GM12878 (cell line): Measurements from ENCODE around the gene LCE2A. TPM values are rescaled to one million over a fixed set of nuclear protein-coding genes. Genes with fewer than 3 reads are reported as not detected.

Source experiments
- ATAC-seq: fragments of 200-7000 bp; cut with Tn5 transposase; 3 replicates; pipeline ENCODE4 v1.9.1; 2020; ENCODE audit warnings: mild to moderate bottlenecking, moderate library complexity
- Bru-seq: library from RNA; stranded (reverse); fragments of 400-500 nt; gene quantifications from one replicate; lab custom pipeline; 2021; lab: Mats Ljungman, UMichigan
- BruChase-seq, 2 experiments: library from RNA; stranded (reverse); fragments of 400-500 nt; gene quantifications; one replicate each; lab custom pipeline; 2021; lab: Mats Ljungman, UMichigan
- BruUV-seq: library from RNA; stranded (reverse); fragments of 400-500 nt; replicated peaks from 2 replicates; lab custom pipeline; 2021; lab: Mats Ljungman, UMichigan
- CTCF ChIA-PET: fragments of 300-600 bp; sonication (Branson Sonifier 250); formaldehyde crosslinking; extraction: SDS; loops from one replicate; lab custom pipeline; 2021; ENCODE audit warnings: inconsistent platforms; lab: Yijun Ruan, JAX
- POLR2A ChIA-PET: fragments of 350-600 bp; formaldehyde crosslinking; extraction: SDS; loops from one replicate; lab custom pipeline; 2021; ENCODE audit warnings: inconsistent platforms; lab: Charles Lee
- RAD21 ChIA-PET: fragments of 300-600 bp; sonication (Branson Sonifier 250); formaldehyde crosslinking; loops from one replicate; lab custom pipeline; 2023; ENCODE audit warnings: antibody characterized with exemption; ENCODE audit not compliant: unreplicated experiment; lab: Charles Lee
- SMC1A ChIA-PET: fragments of 300-600 bp; sonication (Branson Sonifier 250); formaldehyde crosslinking; loops from one replicate; lab custom pipeline; 2023; ENCODE audit not compliant: unreplicated experiment, uncharacterized antibody; lab: Charles Lee
- DNase-seq: peaks from one replicate; pipeline ENCODE4 v3.0.0-alpha.2; 2011; ENCODE audit warnings: low read depth, low spot score
- FAIRE-seq: peaks from 3 replicates; lab custom pipeline; 2011; peaks lifted over from hg19 to GRCh38; lab: Jason Lieb, UNC
- H2AFZ ChIP-seq: 2 replicates; pipeline ENCODE4 v1.6.0; 2011; ENCODE audit warnings: low read depth, low read length, control low read depth; ENCODE audit not compliant: control insufficient read depth
- H3K27ac ChIP-seq: 2 replicates; pipeline ENCODE4 v1.5.1; 2011; ENCODE audit warnings: control low read depth; ENCODE audit not compliant: control insufficient read depth, insufficient read depth
- H3K27me3 ChIP-seq, 2 experiments: replicated peaks in 1 of 2; 2 replicates each; pipeline versions ENCODE4 v1.6.0 to v1.6.1; 2011; ENCODE audit warnings: low read length in 1 of 2; ENCODE audit not compliant: control insufficient read depth in 2 of 2, insufficient read depth in 2 of 2
- H3K36me3 ChIP-seq, 2 experiments: 2 replicates each; pipeline ENCODE4 v1.5.1; 2011; ENCODE audit warnings: low read length in 1 of 2; ENCODE audit not compliant: control insufficient read depth in 2 of 2, insufficient read depth in 2 of 2
- H3K4me1 ChIP-seq: 2 replicates; pipeline ENCODE4 v1.6.1; 2011; ENCODE audit warnings: mild to moderate bottlenecking, low read length, moderate library complexity, mixed read lengths; ENCODE audit not compliant: control insufficient read depth, insufficient read depth
- H3K4me2 ChIP-seq: 2 replicates; pipeline ENCODE4 v1.6.0; 2011; ENCODE audit warnings: control low read depth; ENCODE audit not compliant: control insufficient read depth, insufficient read depth
- H3K4me3 ChIP-seq: fragments of 200-600 bp; sonication (generic); 2 replicates; pipeline ENCODE4 v1.5.1; 2016
- H3K79me2 ChIP-seq: 2 replicates; pipeline ENCODE4 v1.6.0; 2011; ENCODE audit warnings: low read length; ENCODE audit not compliant: control insufficient read depth, insufficient read depth
- H3K9ac ChIP-seq: 2 replicates; pipeline ENCODE4 v1.8.0; 2011; ENCODE audit warnings: low read length, control low read depth, mixed read lengths; ENCODE audit not compliant: control insufficient read depth, insufficient read depth
- H3K9me3 ChIP-seq: replicated peaks from 3 replicates; pipeline ENCODE4 v1.5.1; 2011; ENCODE audit warnings: mild to moderate bottlenecking, low read length; ENCODE audit not compliant: control insufficient read depth, insufficient read depth
- H4K20me1 ChIP-seq: 2 replicates; pipeline ENCODE4 v1.6.0; 2011; ENCODE audit not compliant: control insufficient read depth, insufficient read depth
- KDM1A ChIP-seq: fragments of 200-600 bp; sonication (generic); IDR thresholded peaks from 2 replicates; pipeline ENCODE4 v1.6.1; 2016; ENCODE audit warnings: borderline replicate concordance
- RFX5 ChIP-seq: IDR thresholded peaks from 2 replicates; pipeline ENCODE4 v1.6.1; 2011; ENCODE audit warnings: low read depth, low read length, improper control_type of control experiment
- SIX5 ChIP-seq: IDR thresholded peaks from 2 replicates; pipeline ENCODE4 v1.6.1; 2011; ENCODE audit warnings: mild to moderate bottlenecking, low read depth, low read length, moderate library complexity; ENCODE audit not compliant: severe bottlenecking
- WGBS: methylation state at CpG from one replicate; pipeline ENCODE4 v1.1.6; 2016; ENCODE audit warnings: low lambda C conversion rate; ENCODE audit not compliant: insufficient replicate concordance, insufficient coverage; ENCODE audit errors: missing lambda C conversion rate; 5-methylcytosine and 5-hydroxymethylcytosine counted together
- in situ Hi-C: fragments of 300-500 bp; cut with MboI; formaldehyde crosslinking; loops from 9 replicates; pipeline ENCODE4 v1.14.3; 2018; ENCODE audit warnings: mixed read lengths
- intact Hi-C: fragments of 100-400 bp; cut with micrococcal nuclease; formaldehyde crosslinking; loops from one replicate; pipeline ENCODE4 v1.14.2; 2022; ENCODE audit not compliant: unreplicated experiment
- long read RNA-seq, 2 experiments: library from polyadenylated mRNA; unstranded; transcript quantifications; one replicate each; pipeline ENCODE4 v2.0.0, GENCODE V29; 2019 to 2020
- polyA minus RNA-seq, 3 experiments: library from RNA; depleted of rRNA, polyadenylated mRNA; stranded (reverse); fragments of >200 nt; gene quantifications; 2 replicates each; pipeline ENCODE4 v1.2.3, GENCODE V29; 2011
- polyA plus RNA-seq, 11 experiments: library from polyadenylated mRNA; depleted of rRNA in 4 of 11; unstranded in 6 of 11; stranded (reverse) in 5 of 11; fragments of >200 nt; fragmentation: Nextera tagmentation in 4 of 11; fragmentation: Illumina TruSeq in 1 of 11; extraction: Ambion mirVana in 4 of 11; extraction: Trizol in 1 of 11; gene quantifications; 1 replicate in 1 of 11; 2 replicates in 10 of 11; pipeline versions ENCODE4 v1.2.1 to v1.2.3, GENCODE V29; 2011 to 2016; ENCODE audit warnings: inconsistent platforms in 2 of 11, missing spikeins in 2 of 11, low read depth in 1 of 11
- total RNA-seq, 4 experiments: library from RNA; depleted of rRNA in 3 of 4; stranded (reverse); fragments of >200 nt in 3 of 4; fragmentation: Illumina TruSeq in 1 of 4; extraction: Trizol in 1 of 4; gene quantifications; 2 replicates each; pipeline versions ENCODE4 v1.2.1 to v1.2.3, GENCODE V29; 2013 to 2021
- TF ChIP-seq, protein P1 (sequence below): fragments of 450-650 bp; IDR thresholded peaks from 2 replicates; pipeline ENCODE4 v1.6.1; 2018; ENCODE audit warnings: mild to moderate bottlenecking, low read depth, moderate library complexity; ENCODE audit not compliant: partially characterized antibody
- TF ChIP-seq, protein P2 (sequence below): IDR thresholded peaks from 2 replicates; pipeline ENCODE4 v1.6.1; 2012; ENCODE audit warnings: low read depth, low read length, improper control_type of control experiment
- TF ChIP-seq, protein P3 (sequence below): fragments of 450-650 bp; IDR thresholded peaks from 2 replicates; pipeline ENCODE4 v1.6.1; 2016; ENCODE audit warnings: mild to moderate bottlenecking, moderate library complexity, borderline replicate concordance

Gene LCE2A, protein sequence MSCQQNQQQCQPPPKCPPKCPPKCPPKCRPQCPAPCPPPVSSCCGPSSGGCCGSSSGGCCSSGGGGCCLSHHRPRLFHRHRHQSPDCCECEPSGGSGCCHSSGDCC
- total RNA-seq (2013; cell fraction: nucleolus; rRNA removed): not detected in 2 replicates
- total RNA-seq (2014; rRNA removed): not detected in 2 replicates
- total RNA-seq (2014; rRNA removed; fragmentation: Illumina TruSeq; extraction: Trizol): not detected in 2 replicates
- total RNA-seq (2021): not detected in 2 replicates
- not detected for polyA plus RNA-seq (2011; ENCODE audit: low read depth)
- polyA plus RNA-seq (2011; rRNA removed): not detected in 2 replicates
- not detected in 2 replicates for polyA plus RNA-seq (2011; cell fraction: cytosol; rRNA removed)
- polyA plus RNA-seq (2011; cell fraction: nucleus; rRNA removed): not detected in 2 replicates
- polyA plus RNA-seq (2012): not detected in 2 replicates
- polyA plus RNA-seq (2014; fragmentation: Illumina TruSeq; extraction: Trizol): not detected in 2 replicates
- polyA plus RNA-seq (2014; fragmentation: Nextera tagmentation; extraction: Ambion mirVana): not detected
- not detected in 2 replicates for polyA plus RNA-seq (2014; rRNA removed)
- not detected for polyA plus RNA-seq (2016; fragmentation: Nextera tagmentation; extraction: Ambion mirVana)
- polyA minus RNA-seq (2011; rRNA and poly(A)+ RNA removed): not detected in 2 replicates
- not detected in 2 replicates for polyA minus RNA-seq (2011; cell fraction: cytosol; rRNA and poly(A)+ RNA removed)
- polyA minus RNA-seq (2011; cell fraction: nucleus; rRNA and poly(A)+ RNA removed): not detected in 2 replicates
- Bru-seq, nascent RNA: not detected
- BruChase-seq, experiment 1, labeled RNA remaining after a 6-hour chase: not detected
- BruChase-seq, experiment 2, labeled RNA remaining after a 2-hour chase: not detected
- long read RNA-seq, experiment 1: 0 reads
- long read RNA-seq, experiment 2: 0 reads

DNA sequence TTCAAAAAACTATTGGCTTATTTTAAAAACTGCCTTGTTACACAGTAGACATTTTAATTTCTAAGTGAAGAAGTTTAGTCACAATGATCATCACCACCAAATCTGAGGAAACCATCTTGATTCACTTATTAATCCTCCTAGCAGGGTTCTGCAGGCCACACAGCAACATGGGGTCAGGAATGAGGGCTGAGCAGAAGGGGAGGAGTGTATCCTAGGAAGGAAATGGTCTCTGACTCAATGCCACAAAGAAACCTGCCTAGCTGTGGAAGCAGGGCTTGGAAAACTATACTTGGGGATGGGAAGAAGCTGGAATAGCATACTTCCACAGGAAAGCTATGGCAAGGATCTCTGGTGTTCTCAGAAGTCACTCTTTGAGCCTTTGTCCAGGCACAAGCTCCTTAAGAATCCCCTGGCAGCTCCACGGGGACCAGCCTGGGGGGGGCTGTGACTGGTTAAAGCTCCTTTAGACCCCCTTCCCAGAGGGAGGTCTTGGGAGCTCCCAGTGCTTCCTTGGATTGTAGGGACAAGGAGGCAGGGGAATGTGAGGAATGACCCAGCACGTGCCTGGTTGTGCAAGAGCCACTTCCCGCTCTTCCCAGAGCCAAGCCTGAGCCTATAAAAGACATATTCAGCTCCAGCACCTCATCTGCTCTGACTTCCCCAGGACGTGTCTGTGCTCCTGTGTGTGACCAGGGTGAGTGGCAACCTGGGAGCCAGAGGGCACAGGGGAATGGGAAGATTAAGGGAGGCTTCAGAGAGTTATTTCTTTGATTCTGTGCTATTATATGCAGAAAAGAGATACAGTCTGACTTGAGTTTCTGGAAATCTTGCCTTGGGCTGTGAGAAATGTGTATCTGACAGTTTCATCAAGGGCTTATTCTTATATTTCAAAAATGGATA lies at the start of gene LCE2A:
Gene LCE2A, plus strand, starts transcription at position 645 of the 900 bp plus-strand sequence. CDS start 557 bp downstream, outside the sequence.
- Histone ChIP-seq H3K27me3 (peaks cover 0 to 2% of the 10 kb centered on the region in 2 experiments; a peak in 3 of 4 replicates), H3K9me3 (no peaks in the 10 kb centered on the region), H2AFZ (no peak within 1 kb of the TSS), H3K27ac (no peak within 1 kb of the TSS), H3K4me3 (no peak within 1 kb of the TSS), H3K79me2 (no peaks in the 10 kb centered on the region), H3K4me2 (no peak within 1 kb of the TSS), H3K36me3 (no peaks in the 10 kb centered on the region), H3K4me1 (no peaks in the 10 kb centered on the region), H4K20me1 (no peaks in the 10 kb centered on the region), H3K9ac (no peak within 1 kb of the TSS)
- no peak for FAIRE-seq
- no peak for ATAC-seq
- intact Hi-C loops: no loop called here
- in situ Hi-C loops: no loop called here
- ChIA-PET SMC1A (interaction anchor here (1.1 kb wide), 1 partner anchor 24 kb away, joined by 3 read pairs; no protein-coding TSS in a partner anchor), CTCF (no interaction called here), POLR2A (no interaction called here), RAD21 (no interaction called here)
- WGBS: 0% methylated on average over 4 of the region's 4 CpGs
- no TSS peak for BruUV-seq
- no peak for DNase-seq
- no peak for TF ChIP-seq KDM1A
- TF ChIP-seq, protein P1, sequence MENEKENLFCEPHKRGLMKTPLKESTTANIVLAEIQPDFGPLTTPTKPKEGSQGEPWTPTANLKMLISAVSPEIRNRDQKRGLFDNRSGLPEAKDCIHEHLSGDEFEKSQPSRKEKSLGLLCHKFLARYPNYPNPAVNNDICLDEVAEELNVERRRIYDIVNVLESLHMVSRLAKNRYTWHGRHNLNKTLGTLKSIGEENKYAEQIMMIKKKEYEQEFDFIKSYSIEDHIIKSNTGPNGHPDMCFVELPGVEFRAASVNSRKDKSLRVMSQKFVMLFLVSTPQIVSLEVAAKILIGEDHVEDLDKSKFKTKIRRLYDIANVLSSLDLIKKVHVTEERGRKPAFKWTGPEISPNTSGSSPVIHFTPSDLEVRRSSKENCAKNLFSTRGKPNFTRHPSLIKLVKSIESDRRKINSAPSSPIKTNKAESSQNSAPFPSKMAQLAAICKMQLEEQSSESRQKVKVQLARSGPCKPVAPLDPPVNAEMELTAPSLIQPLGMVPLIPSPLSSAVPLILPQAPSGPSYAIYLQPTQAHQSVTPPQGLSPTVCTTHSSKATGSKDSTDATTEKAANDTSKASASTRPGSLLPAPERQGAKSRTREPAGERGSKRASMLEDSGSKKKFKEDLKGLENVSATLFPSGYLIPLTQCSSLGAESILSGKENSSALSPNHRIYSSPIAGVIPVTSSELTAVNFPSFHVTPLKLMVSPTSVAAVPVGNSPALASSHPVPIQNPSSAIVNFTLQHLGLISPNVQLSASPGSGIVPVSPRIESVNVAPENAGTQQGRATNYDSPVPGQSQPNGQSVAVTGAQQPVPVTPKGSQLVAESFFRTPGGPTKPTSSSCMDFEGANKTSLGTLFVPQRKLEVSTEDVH: no peak
- TF ChIP-seq RFX5: no peak
- TF ChIP-seq, protein P2, sequence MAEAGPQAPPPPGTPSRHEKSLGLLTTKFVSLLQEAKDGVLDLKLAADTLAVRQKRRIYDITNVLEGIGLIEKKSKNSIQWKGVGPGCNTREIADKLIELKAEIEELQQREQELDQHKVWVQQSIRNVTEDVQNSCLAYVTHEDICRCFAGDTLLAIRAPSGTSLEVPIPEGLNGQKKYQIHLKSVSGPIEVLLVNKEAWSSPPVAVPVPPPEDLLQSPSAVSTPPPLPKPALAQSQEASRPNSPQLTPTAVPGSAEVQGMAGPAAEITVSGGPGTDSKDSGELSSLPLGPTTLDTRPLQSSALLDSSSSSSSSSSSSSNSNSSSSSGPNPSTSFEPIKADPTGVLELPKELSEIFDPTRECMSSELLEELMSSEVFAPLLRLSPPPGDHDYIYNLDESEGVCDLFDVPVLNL: no peak
- TF ChIP-seq, protein P3, sequence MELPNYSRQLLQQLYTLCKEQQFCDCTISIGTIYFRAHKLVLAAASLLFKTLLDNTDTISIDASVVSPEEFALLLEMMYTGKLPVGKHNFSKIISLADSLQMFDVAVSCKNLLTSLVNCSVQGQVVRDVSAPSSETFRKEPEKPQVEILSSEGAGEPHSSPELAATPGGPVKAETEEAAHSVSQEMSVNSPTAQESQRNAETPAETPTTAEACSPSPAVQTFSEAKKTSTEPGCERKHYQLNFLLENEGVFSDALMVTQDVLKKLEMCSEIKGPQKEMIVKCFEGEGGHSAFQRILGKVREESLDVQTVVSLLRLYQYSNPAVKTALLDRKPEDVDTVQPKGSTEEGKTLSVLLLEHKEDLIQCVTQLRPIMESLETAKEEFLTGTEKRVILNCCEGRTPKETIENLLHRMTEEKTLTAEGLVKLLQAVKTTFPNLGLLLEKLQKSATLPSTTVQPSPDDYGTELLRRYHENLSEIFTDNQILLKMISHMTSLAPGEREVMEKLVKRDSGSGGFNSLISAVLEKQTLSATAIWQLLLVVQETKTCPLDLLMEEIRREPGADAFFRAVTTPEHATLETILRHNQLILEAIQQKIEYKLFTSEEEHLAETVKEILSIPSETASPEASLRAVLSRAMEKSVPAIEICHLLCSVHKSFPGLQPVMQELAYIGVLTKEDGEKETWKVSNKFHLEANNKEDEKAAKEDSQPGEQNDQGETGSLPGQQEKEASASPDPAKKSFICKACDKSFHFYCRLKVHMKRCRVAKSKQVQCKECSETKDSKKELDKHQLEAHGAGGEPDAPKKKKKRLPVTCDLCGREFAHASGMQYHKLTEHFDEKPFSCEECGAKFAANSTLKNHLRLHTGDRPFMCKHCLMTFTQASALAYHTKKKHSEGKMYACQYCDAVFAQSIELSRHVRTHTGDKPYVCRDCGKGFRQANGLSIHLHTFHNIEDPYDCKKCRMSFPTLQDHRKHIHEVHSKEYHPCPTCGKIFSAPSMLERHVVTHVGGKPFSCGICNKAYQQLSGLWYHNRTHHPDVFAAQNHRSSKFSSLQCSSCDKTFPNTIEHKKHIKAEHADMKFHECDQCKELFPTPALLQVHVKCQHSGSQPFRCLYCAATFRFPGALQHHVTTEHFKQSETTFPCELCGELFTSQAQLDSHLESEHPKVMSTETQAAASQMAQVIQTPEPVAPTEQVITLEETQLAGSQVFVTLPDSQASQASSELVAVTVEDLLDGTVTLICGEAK: no peak
- TF ChIP-seq SIX5: no peak
